ENCODE data around the gene CFAP20DC.

The CFAP20DC gene

DNA sequence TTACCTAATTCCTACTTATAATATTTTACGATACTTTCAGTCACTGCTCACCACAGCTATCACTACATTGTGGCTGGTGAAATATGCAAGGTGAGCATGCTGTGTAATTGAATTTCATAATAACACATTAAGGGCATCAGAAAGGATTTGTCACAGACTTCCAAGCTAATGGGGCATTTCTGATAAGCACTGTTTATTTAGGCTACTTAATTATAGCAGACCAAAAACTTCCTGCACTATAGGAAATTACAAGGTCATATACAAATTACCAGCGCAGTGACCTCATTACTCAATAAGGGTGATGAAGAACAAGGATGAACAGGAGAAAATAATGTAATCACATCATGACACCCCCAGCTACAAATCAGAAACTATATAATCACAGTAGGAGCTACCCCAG, 294.7 kb downstream of the CFAP20DC start:
- Histone ChIP-seq H3K27ac (ENCODE audit: low read length) (no peak overlapping the region), H2AFZ (ENCODE audit: low read depth, low read length) (no peak overlapping the region), H3K4me3 (ENCODE audit: low read length) (no peak overlapping the region), H3K27me3 (ENCODE audit: low read depth, low read length) (peaks cover 8% of the 10 kb centered on the region; the same call in 1 of the 2 replicates), H3K4me2 (ENCODE audit: low read length) (no peak overlapping the region), H4K20me1 (ENCODE audit: insufficient read depth, low read length) (no peaks in the 10 kb centered on the region), H3K36me3 (replicated peaks; ENCODE audit: low read depth, low read length) (no peaks in the 10 kb centered on the region), H3K9ac (ENCODE audit: low read length) (no peak overlapping the region), H3K79me2 (ENCODE audit: low read length) (no peaks in the 10 kb centered on the region), H3K9me3 (ENCODE audit: insufficient read depth, low read length) (no peaks in the 10 kb centered on the region), H3K4me1 (ENCODE audit: low read length) (peaks cover 3% of the 10 kb centered on the region; the same call in 1 of the 2 replicates)
- TF ChIP-seq, protein P1, sequence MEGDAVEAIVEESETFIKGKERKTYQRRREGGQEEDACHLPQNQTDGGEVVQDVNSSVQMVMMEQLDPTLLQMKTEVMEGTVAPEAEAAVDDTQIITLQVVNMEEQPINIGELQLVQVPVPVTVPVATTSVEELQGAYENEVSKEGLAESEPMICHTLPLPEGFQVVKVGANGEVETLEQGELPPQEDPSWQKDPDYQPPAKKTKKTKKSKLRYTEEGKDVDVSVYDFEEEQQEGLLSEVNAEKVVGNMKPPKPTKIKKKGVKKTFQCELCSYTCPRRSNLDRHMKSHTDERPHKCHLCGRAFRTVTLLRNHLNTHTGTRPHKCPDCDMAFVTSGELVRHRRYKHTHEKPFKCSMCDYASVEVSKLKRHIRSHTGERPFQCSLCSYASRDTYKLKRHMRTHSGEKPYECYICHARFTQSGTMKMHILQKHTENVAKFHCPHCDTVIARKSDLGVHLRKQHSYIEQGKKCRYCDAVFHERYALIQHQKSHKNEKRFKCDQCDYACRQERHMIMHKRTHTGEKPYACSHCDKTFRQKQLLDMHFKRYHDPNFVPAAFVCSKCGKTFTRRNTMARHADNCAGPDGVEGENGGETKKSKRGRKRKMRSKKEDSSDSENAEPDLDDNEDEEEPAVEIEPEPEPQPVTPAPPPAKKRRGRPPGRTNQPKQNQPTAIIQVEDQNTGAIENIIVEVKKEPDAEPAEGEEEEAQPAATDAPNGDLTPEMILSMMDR (IDR thresholded peaks at IDR 0.05; ENCODE audit: low read depth, low read length) = no peak
- TF ChIP-seq EZH2phosphoT487 (IDR thresholded peaks at IDR 0.05; ENCODE audit: low read depth) = no peak

DNA sequence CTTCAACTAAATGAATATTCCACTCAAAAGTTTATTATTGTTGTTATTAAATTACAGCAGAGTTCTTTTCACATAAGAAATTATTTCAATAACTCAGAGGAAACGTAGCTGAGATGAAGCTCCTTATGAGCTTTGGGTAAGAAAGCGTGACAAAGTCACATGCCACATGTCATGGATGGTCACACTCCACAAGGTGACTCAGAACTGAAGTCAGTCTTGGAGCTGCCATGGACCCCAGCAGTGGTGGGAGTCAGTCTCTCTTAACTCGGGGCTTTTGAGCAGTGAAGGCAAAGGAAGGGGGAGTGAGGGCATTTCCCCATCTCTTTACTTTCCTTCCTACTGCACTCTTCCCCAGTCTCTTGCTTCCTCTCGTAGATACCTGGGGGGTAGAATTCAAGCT, 295.8 kb downstream of the CFAP20DC start:
- H2AFZ ChIP-seq (ENCODE audit: low read depth, low read length) = no peak overlapping the region
- TF ChIP-seq EZH2phosphoT487 (IDR thresholded peaks at IDR 0.05; ENCODE audit: low read depth) = no peak
- TF ChIP-seq, protein P1 (IDR thresholded peaks at IDR 0.05; ENCODE audit: low read depth, low read length) = no peak
- no peak overlapping the region for H3K27ac ChIP-seq (ENCODE audit: low read length)
- no peaks in the 10 kb centered on the region for H3K9me3 ChIP-seq (ENCODE audit: insufficient read depth, low read length)
- H3K4me2 ChIP-seq (ENCODE audit: low read length) = no peak overlapping the region
- no peaks in the 10 kb centered on the region for H4K20me1 ChIP-seq (ENCODE audit: insufficient read depth, low read length)
- peaks cover 3% of the 10 kb centered on the region; the same call in 1 of the 2 replicates for H3K4me1 ChIP-seq (ENCODE audit: low read length)
- H3K27me3 ChIP-seq (ENCODE audit: low read depth, low read length) = peaks cover 8% of the 10 kb centered on the region; the same call in 1 of the 2 replicates
- no peaks in the 10 kb centered on the region for H3K36me3 ChIP-seq (replicated peaks; ENCODE audit: low read depth, low read length)
- no peak overlapping the region for H3K4me3 ChIP-seq (ENCODE audit: low read length)
- no peak overlapping the region for H3K9ac ChIP-seq (ENCODE audit: low read length)
- H3K79me2 ChIP-seq (ENCODE audit: low read length) = no peaks in the 10 kb centered on the region

DNA sequence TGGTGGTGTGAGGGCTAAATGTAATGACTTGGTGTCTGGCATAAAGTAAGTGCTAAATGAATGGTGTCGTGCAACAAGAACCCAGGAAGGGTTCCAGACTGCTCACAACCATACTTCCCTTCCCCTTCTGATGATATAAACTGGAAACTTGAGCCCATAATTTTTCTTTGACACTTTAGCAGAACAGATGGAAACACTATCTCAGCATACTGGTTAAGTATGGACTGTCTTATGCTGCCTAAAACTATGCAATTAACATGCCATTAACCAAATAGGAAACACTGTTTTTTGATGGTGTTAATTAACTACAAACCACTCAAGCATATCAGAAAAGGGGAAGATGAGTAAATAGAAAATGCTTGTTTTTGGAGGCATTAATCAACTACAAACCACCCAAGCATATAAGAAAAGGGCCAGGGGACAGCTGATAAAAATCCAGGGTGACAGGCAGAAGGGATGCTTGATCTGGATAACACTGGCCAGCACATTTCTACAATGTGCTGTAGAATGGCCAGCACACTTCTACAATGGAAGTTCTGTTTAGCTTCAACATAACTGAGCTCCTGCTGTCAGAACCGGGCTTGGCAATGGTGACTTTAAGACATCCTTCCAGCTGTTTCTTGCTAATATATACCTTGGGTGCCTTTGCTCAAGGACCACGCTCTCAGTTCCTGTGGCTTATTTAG, 297.8 kb downstream of the CFAP20DC start:
- Histone ChIP-seq H3K27me3 (ENCODE audit: low read depth, low read length) (peaks cover 12% of the 10 kb centered on the region; the same call in 1 of the 2 replicates), H4K20me1 (ENCODE audit: insufficient read depth, low read length) (no peaks in the 10 kb centered on the region), H3K36me3 (replicated peaks; ENCODE audit: low read depth, low read length) (no peaks in the 10 kb centered on the region), H3K4me2 (ENCODE audit: low read length) (no peak overlapping the region), H3K79me2 (ENCODE audit: low read length) (no peaks in the 10 kb centered on the region), H3K4me1 (ENCODE audit: low read length) (peaks cover 3% of the 10 kb centered on the region; the same call in 1 of the 2 replicates), H3K4me3 (ENCODE audit: low read length) (no peak overlapping the region), H3K9me3 (ENCODE audit: insufficient read depth, low read length) (no peaks in the 10 kb centered on the region), H3K9ac (ENCODE audit: low read length) (no peak overlapping the region), H2AFZ (ENCODE audit: low read depth, low read length) (no peak overlapping the region), H3K27ac (ENCODE audit: low read length) (no peak overlapping the region)
- TF ChIP-seq EZH2phosphoT487 (IDR thresholded peaks at IDR 0.05; ENCODE audit: low read depth) = no peak

DNA sequence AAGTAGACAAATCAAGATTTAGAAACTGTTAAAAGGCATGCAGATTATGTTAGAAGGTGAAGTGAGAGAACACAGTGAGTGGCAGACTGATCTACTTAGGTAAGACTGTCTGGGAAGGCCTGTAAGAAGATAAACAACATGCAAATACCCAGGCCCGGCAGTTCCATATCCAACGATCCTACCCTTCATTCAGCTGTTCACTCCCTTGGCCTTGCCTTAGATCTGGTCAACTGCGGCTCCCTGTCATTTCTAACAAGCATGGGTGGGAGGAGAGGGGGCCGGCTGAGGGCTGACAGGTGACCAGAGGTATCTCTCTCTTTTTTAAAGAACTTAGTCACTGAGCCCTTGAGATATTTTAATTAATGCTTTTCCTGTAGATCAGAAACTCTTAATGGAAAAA, 298.6 kb downstream of the CFAP20DC start:
- no peaks in the 10 kb centered on the region for H4K20me1 ChIP-seq (ENCODE audit: insufficient read depth, low read length)
- H3K4me1 ChIP-seq (ENCODE audit: low read length) = peaks cover 3% of the 10 kb centered on the region; the same call in 1 of the 2 replicates
- H3K79me2 ChIP-seq (ENCODE audit: low read length) = no peaks in the 10 kb centered on the region
- peaks cover 15% of the 10 kb centered on the region; the same call in 1 of the 2 replicates for H3K27me3 ChIP-seq (ENCODE audit: low read depth, low read length)
- H3K27ac ChIP-seq (ENCODE audit: low read length) = no peak overlapping the region
- H3K9ac ChIP-seq (ENCODE audit: low read length) = no peak overlapping the region
- no peaks in the 10 kb centered on the region for H3K36me3 ChIP-seq (replicated peaks; ENCODE audit: low read depth, low read length)
- H3K9me3 ChIP-seq (ENCODE audit: insufficient read depth, low read length) = no peaks in the 10 kb centered on the region
- no peak overlapping the region for H3K4me2 ChIP-seq (ENCODE audit: low read length)
- H2AFZ ChIP-seq (ENCODE audit: low read depth, low read length) = no peak overlapping the region
- H3K4me3 ChIP-seq (ENCODE audit: low read length) = no peak overlapping the region
- TF ChIP-seq, protein P1 (IDR thresholded peaks at IDR 0.05; ENCODE audit: low read depth, low read length) = no peak
- no peak for TF ChIP-seq EZH2phosphoT487 (IDR thresholded peaks at IDR 0.05; ENCODE audit: low read depth)

Measured in OCI-LY3 (cell line).